SK-N-SH (cell line): ENCODE data around the gene NDRG2. TPM values are rescaled to one million over a fixed set of nuclear protein-coding genes. Genes with fewer than 3 reads are reported as not detected.

Source experiments
- CTCF ChIA-PET: fragments of 300-600, 350-600 bp; formaldehyde crosslinking; extraction: SDS; loops from one replicate; lab custom pipeline; 2021; lab: Yijun Ruan, JAX
- POLR2A ChIA-PET: fragments of 350-600 bp; sonication (Branson Sonifier 250); formaldehyde crosslinking; extraction: SDS; loops from one replicate; lab custom pipeline; 2020; ENCODE audit warnings: antibody characterized with exemption, inconsistent platforms; lab: Yijun Ruan, JAX
- DNase-seq: peaks from one replicate; pipeline ENCODE4 v3.0.0; 2012
- H2AFZ ChIP-seq: fragments of 200-600 bp; sonication (generic); 2 replicates; pipeline ENCODE4 v1.8.1; 2016; ENCODE audit warnings: antibody characterized with exemption, mild to moderate bottlenecking, low read depth
- H3F3A ChIP-seq: fragments of 200-600 bp; sonication (generic); replicated peaks from 2 replicates; pipeline ENCODE3; 2016; ENCODE audit warnings: antibody characterized with exemption, mild to moderate bottlenecking; ENCODE audit not compliant: insufficient read depth
- H3K27ac ChIP-seq, 2 experiments: fragments of 200-500 bp in 1 of 2; fragments of 200-600 bp in 1 of 2; sonication (Bioruptor generic) in 1 of 2; sonication (generic), shearing (Covaris generic) in 1 of 2; 2 replicates each; pipeline versions ENCODE4 v1.5.1 to v1.6.1; 2014 to 2016; ENCODE audit warnings: low read depth in 2 of 2, inconsistent platforms in 1 of 2, low read length in 1 of 2, mild to moderate bottlenecking in 1 of 2, mixed read lengths in 1 of 2
- H3K27me3 ChIP-seq: fragments of 200-600 bp; sonication (generic), shearing (Covaris generic); 2 replicates; pipeline ENCODE4 v1.6.1; 2016; ENCODE audit warnings: mixed run types; ENCODE audit not compliant: insufficient read depth
- H3K36me3 ChIP-seq, 2 experiments: fragments of 200-500 bp in 1 of 2; fragments of 200-600 bp in 1 of 2; sonication (Bioruptor generic) in 1 of 2; sonication (generic) in 1 of 2; replicated peaks in 1 of 2; 2 replicates each; pipeline versions ENCODE3 to v1.5.1; 2014 to 2016; ENCODE audit warnings: low read length in 1 of 2, mild to moderate bottlenecking in 1 of 2; ENCODE audit not compliant: insufficient read depth in 2 of 2, control insufficient read depth in 1 of 2
- H3K4me1 ChIP-seq, 2 experiments: fragments of 200-500 bp in 1 of 2; fragments of 200-600 bp in 1 of 2; sonication (Bioruptor generic) in 1 of 2; sonication (generic), shearing (Covaris generic) in 1 of 2; 2 replicates each; pipeline versions ENCODE4 v1.5.1 to v1.6.1; 2014 to 2016; ENCODE audit warnings: low read depth in 1 of 2, low read length in 1 of 2, mixed run types in 1 of 2; ENCODE audit not compliant: insufficient read depth in 2 of 2, control insufficient read depth in 1 of 2
- H3K4me2 ChIP-seq: fragments of 200-600 bp; sonication (generic), shearing (Covaris generic); 2 replicates; pipeline ENCODE4 v1.6.1; 2017; ENCODE audit warnings: mixed run types
- H3K4me3 ChIP-seq, 2 experiments: fragments of 200-500 bp in 1 of 2; fragments of 200-600 bp in 1 of 2; sonication (Bioruptor generic) in 1 of 2; sonication (generic), shearing (Covaris generic) in 1 of 2; 2 replicates each; pipeline versions ENCODE4 v1.5.1 to v1.8.1; 2014 to 2016; ENCODE audit warnings: low read depth in 2 of 2, inconsistent platforms in 1 of 2, low read length in 1 of 2, mild to moderate bottlenecking in 1 of 2, mixed read lengths in 1 of 2, moderate library complexity in 1 of 2
- H3K79me2 ChIP-seq: fragments of 200-600 bp; sonication (generic); 2 replicates; pipeline ENCODE4 v1.8.1; 2017; ENCODE audit warnings: mild to moderate bottlenecking; ENCODE audit not compliant: insufficient read depth
- H3K9ac ChIP-seq: fragments of 200-600 bp; sonication (generic); 2 replicates; pipeline ENCODE4 v1.6.1; 2017; ENCODE audit warnings: mixed run types
- H3K9me2 ChIP-seq: fragments of 200-600 bp; sonication (generic); 2 replicates; pipeline ENCODE4 v1.6.1; 2017; ENCODE audit warnings: mixed run types
- H3K9me3 ChIP-seq: fragments of 200-600 bp; sonication (generic); 2 replicates; pipeline ENCODE4 v1.6.1; 2017; ENCODE audit warnings: mixed run types, mild to moderate bottlenecking, moderate library complexity
- H4K20me1 ChIP-seq: fragments of 200-600 bp; sonication (generic); 2 replicates; pipeline ENCODE4 v1.6.1; 2017; ENCODE audit warnings: mild to moderate bottlenecking, mixed run types; ENCODE audit not compliant: insufficient read depth
- ELF1 ChIP-seq: IDR thresholded peaks from 2 replicates; pipeline ENCODE4 v1.4.0; 2012
- EP300 ChIP-seq, 2 experiments: IDR thresholded peaks; 2 replicates each; pipeline versions ENCODE4 v1.4.0 to v1.6.1; 2012; ENCODE audit warnings: borderline replicate concordance in 1 of 2, low read depth in 1 of 2, low read length in 1 of 2
- EZH2phosphoT487 ChIP-seq: fragments of 200-600 bp; sonication (generic); IDR thresholded peaks from 2 replicates; pipeline ENCODE4 v1.6.1; 2017; ENCODE audit warnings: low read depth, mixed run types, mild to moderate bottlenecking, antibody characterized with exemption, moderate library complexity, borderline replicate concordance
- FOSL2 ChIP-seq: IDR thresholded peaks from 2 replicates; pipeline ENCODE4 v1.4.0; 2012; ENCODE audit warnings: low read depth, mild to moderate bottlenecking, moderate library complexity, borderline replicate concordance
- FOXJ3 ChIP-seq: sonication (generic); formaldehyde crosslinking; IDR thresholded peaks from 2 replicates; pipeline ENCODE4 v1.5.1; 2020; ENCODE audit warnings: mild to moderate bottlenecking, missing genetic modification reagents
- FOXM1 ChIP-seq: IDR thresholded peaks from 2 replicates; pipeline ENCODE4 v1.4.0; 2012; ENCODE audit warnings: low read depth, mild to moderate bottlenecking
- GATA2 ChIP-seq: sonication (generic); formaldehyde crosslinking; IDR thresholded peaks from 2 replicates; pipeline ENCODE4 v1.5.0; 2020; ENCODE audit warnings: mild to moderate bottlenecking, missing genetic modification reagents
- IRF3 ChIP-seq: fragments of 150-350 bp; IDR thresholded peaks from 2 replicates; pipeline ENCODE4 v1.6.1; 2016; ENCODE audit warnings: mild to moderate bottlenecking, low read depth, low read length
- JUND ChIP-seq: IDR thresholded peaks from 2 replicates; pipeline ENCODE4 v1.4.0; 2012
- MAX ChIP-seq: IDR thresholded peaks from 2 replicates; pipeline ENCODE4 v1.4.0; 2012; ENCODE audit warnings: low read depth
- NRF1 ChIP-seq: IDR thresholded peaks from 2 replicates; pipeline ENCODE4 v1.6.1; 2012; ENCODE audit warnings: low read depth, mild to moderate bottlenecking, low read length
- PBX3 ChIP-seq: IDR thresholded peaks from 2 replicates; pipeline ENCODE4; 2012
- POLR2AphosphoS5 ChIP-seq: IDR thresholded peaks from 2 replicates; pipeline ENCODE4 v1.6.1; 2012; ENCODE audit warnings: low read depth, low read length
- RFX5 ChIP-seq: IDR thresholded peaks from 2 replicates; pipeline ENCODE4 v1.6.1; 2012; ENCODE audit warnings: mild to moderate bottlenecking, improper control_type of control experiment, low read length
- RXRA ChIP-seq: IDR thresholded peaks from 2 replicates; pipeline ENCODE4 v1.4.0; 2012; ENCODE audit warnings: low read depth, mild to moderate bottlenecking, borderline replicate concordance
- SMC3 ChIP-seq: IDR thresholded peaks from 2 replicates; pipeline ENCODE4 v1.6.1; 2012; ENCODE audit warnings: low read depth, low read length, improper control_type of control experiment
- TAF1 ChIP-seq: IDR thresholded peaks from 2 replicates; pipeline ENCODE4 v1.6.1; 2012; ENCODE audit warnings: low read depth, mild to moderate bottlenecking, low read length, moderate library complexity, borderline replicate concordance
- TCF12 ChIP-seq: IDR thresholded peaks from 2 replicates; pipeline ENCODE4 v1.4.0; 2012
- TEAD4 ChIP-seq: IDR thresholded peaks from 2 replicates; pipeline ENCODE4 v1.4.0; 2012; ENCODE audit warnings: mild to moderate bottlenecking, borderline replicate concordance; ENCODE audit not compliant: insufficient read depth
- USF1 ChIP-seq: IDR thresholded peaks from 2 replicates; pipeline ENCODE4 v1.4.0; 2012; ENCODE audit warnings: low read depth, borderline replicate concordance
- YY1 ChIP-seq: IDR thresholded peaks from 2 replicates; pipeline ENCODE4 v1.4.0; 2012; ENCODE audit warnings: low read depth, mild to moderate bottlenecking
- ZBTB33 ChIP-seq: IDR thresholded peaks from 2 replicates; pipeline ENCODE4 v1.4.0; 2012; ENCODE audit warnings: low read depth, borderline replicate concordance
- WGBS: methylation state at CpG from one replicate; pipeline ENCODE4 v1.1.6; 2017; ENCODE audit warnings: low lambda C conversion rate; 5-methylcytosine and 5-hydroxymethylcytosine counted together
- polyA plus RNA-seq, 3 experiments: library from polyadenylated mRNA; depleted of rRNA; stranded (reverse); fragments of >200 nt; gene quantifications; 2 replicates each; pipeline ENCODE4 v1.2.3, GENCODE V29; 2012

Gene NDRG2
- polyA plus RNA-seq, 1 of the 3 experiments (the other 2 are of a cell fraction): 15.8 TPM

GRCh38 chr14:21001218-21001617 is 23.6 kb downstream of the NDRG2 start:
- Histone ChIP-seq H3K79me2 (no peaks in the 10 kb centered on the region), H3K36me3 (peaks cover 0 to 13% of the 10 kb centered on the region in 2 experiments), H3K9me3 (no peaks in the 10 kb centered on the region), H3K9me2 (no peaks in the 10 kb centered on the region), H3K4me3 (no peak overlapping the region), H2AFZ (no peak overlapping the region), H3K9ac (no peak overlapping the region), H3K27me3 (no peaks in the 10 kb centered on the region), H3F3A (peaks cover 9% of the 10 kb centered on the region), H4K20me1 (no peaks in the 10 kb centered on the region), H3K27ac (no peak overlapping the region), H3K4me2 (no peak overlapping the region), H3K4me1 (no peaks in the 10 kb centered on the region; a peak in 1 of 4 replicates)
- POLR2A ChIA-PET: interaction anchor here (0.6 kb wide), 1 partner anchor 97 kb away, joined by 4 read pairs; the partner anchor contains the start of gene ZNF219
- no peak for TF ChIP-seq FOXJ3 (CRISPR knock-in tag)
- TF ChIP-seq USF1: no peak
- no peak for TF ChIP-seq ZBTB33
- TF ChIP-seq ELF1: no peak
- TF ChIP-seq EZH2phosphoT487: no peak
- no peak for TF ChIP-seq MAX
- TF ChIP-seq POLR2AphosphoS5: no peak
- no peak for TF ChIP-seq IRF3
- TF ChIP-seq EP300 (IDR thresholded peaks at IDR 0.05; ENCODE audit: borderline replicate concordance in 1 of 2, low read depth in 1 of 2, low read length in 1 of 2): no peak
- TF ChIP-seq JUND: no peak
- WGBS: 53% methylated on average over 6 of the region's 7 CpGs
- CTCF ChIA-PET: interaction anchor here (0.6 to 7.5 kb wide), 5 partner anchors 10 to 104 kb away, joined by 3 to 83 read pairs (median 4); no protein-coding TSS in a partner anchor
- DNase-seq: no peak

GRCh38 chr14:20999591-20999990 is 25.3 kb downstream of the NDRG2 start:
- Histone ChIP-seq H3K9me2 (no peaks in the 10 kb centered on the region), H3K9ac (no peak overlapping the region), H3K27me3 (no peaks in the 10 kb centered on the region), H3K9me3 (no peaks in the 10 kb centered on the region), H3K4me3 (no peak overlapping the region), H3K36me3 (peaks cover 5 to 30% of the 10 kb centered on the region in 2 experiments), H3K4me1 (no peaks in the 10 kb centered on the region; a peak in 1 of 4 replicates), H3F3A (peaks cover 9% of the 10 kb centered on the region), H2AFZ (no peak overlapping the region), H3K27ac (no peak overlapping the region), H4K20me1 (no peaks in the 10 kb centered on the region), H3K4me2 (no peak overlapping the region), H3K79me2 (no peaks in the 10 kb centered on the region)
- DNase-seq: no peak
- POLR2A ChIA-PET: no interaction called here
- WGBS: 71% methylated on average over 4 of the region's 4 CpGs
- CTCF ChIA-PET: interaction anchor here (1.0 to 8.8 kb wide), 7 partner anchors 15 to 105 kb away, joined by 3 to 83 read pairs (median 23); no protein-coding TSS in a partner anchor
- TF ChIP-seq PBX3: no peak
- no peak for TF ChIP-seq TAF1
- TF ChIP-seq FOSL2: no peak
- TF ChIP-seq NRF1: no peak
- TF ChIP-seq GATA2 (CRISPR knock-in tag): no peak
- TF ChIP-seq FOXJ3 (CRISPR knock-in tag): no peak
- TF ChIP-seq POLR2AphosphoS5: no peak
- no peak for TF ChIP-seq RFX5
- TF ChIP-seq RXRA: no peak
- no peak for TF ChIP-seq YY1
- TF ChIP-seq SMC3: no peak
- no peak for TF ChIP-seq USF1
- no peak for TF ChIP-seq MAX
- TF ChIP-seq TEAD4: no peak
- TF ChIP-seq TCF12: no peak
- TF ChIP-seq FOXM1: no peak
